D721Med (cell line): Measurements from ENCODE around the gene ADAD1.

Experiments used
- DNase-seq: peaks from one replicate; pipeline ENCODE4 v3.0.0; 2011; ENCODE audit warnings: low spot score; ENCODE audit not compliant: insufficient read length
- FAIRE-seq: peaks from 2 replicates; lab custom pipeline; 2011; peaks lifted over from hg19 to GRCh38; lab: Jason Lieb, UNC
- TF ChIP-seq, protein P1 (sequence below): IDR thresholded peaks from 2 replicates; pipeline ENCODE4 v1.5.1; 2012; ENCODE audit warnings: mild to moderate bottlenecking, control low read depth; ENCODE audit not compliant: insufficient read depth; ENCODE audit errors: missing control alignments

Gene ADAD1

DNA sequence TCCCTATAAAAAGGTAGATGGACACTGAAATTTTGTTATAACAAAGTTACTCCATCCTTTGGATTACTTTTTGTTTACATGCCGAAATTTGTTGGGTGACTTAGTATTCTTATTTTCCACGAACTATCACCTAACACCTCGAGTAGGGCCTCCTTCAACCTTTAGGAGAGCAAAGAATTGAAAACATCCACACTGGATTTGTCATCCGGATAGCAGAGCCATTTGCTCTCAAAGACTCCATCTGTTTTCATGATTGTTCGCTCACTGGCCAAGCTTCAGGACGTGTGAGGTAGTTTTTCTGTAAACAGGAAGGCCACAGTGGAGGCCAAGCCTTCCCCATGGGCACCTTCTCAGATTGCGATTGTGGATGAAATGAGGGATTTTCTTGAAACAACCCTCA lies at the start of gene ADAD1:
Gene ADAD1, plus strand, starts transcription at position 301 of the 400 bp plus-strand sequence. CDS start 1,059 bp downstream, outside the sequence.
- TF ChIP-seq, protein P1, sequence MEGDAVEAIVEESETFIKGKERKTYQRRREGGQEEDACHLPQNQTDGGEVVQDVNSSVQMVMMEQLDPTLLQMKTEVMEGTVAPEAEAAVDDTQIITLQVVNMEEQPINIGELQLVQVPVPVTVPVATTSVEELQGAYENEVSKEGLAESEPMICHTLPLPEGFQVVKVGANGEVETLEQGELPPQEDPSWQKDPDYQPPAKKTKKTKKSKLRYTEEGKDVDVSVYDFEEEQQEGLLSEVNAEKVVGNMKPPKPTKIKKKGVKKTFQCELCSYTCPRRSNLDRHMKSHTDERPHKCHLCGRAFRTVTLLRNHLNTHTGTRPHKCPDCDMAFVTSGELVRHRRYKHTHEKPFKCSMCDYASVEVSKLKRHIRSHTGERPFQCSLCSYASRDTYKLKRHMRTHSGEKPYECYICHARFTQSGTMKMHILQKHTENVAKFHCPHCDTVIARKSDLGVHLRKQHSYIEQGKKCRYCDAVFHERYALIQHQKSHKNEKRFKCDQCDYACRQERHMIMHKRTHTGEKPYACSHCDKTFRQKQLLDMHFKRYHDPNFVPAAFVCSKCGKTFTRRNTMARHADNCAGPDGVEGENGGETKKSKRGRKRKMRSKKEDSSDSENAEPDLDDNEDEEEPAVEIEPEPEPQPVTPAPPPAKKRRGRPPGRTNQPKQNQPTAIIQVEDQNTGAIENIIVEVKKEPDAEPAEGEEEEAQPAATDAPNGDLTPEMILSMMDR, result no peak
- FAIRE-seq, result no peak
- DNase-seq, result no peak

DNA sequence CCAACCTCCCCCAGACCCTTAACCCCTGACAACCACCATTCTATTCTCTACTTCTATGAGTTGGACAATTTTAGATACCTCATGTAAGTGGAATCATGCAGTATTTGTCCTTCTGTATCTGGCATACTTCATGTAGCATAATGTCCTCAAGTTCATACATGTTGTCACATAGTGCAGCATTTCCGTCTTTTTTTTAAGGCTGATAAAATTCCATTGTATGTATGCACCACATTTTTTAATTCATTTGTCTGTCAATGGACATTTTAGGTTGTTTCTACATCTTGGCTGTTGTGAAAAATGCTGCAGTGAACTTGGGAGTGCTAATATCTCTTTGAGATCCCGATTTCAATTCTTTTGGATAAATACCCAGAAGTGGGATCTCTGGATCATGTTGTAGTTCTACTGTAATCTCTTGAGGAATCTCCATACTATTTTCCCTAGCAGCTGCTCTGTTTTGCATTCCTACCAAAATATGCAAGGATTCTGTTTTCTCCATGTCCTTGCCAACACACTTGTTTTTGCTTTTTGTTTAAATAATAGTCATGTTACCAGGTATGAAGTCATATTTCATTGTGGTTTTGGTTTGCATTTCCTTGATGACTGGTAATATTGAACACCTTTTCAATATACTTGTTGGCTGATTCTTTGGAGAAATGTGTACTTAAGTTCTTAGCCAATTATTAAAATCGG lies 48.8 kb upstream of the ADAD1 start:
- FAIRE-seq (no peak), DNase-seq (no peak)
- TF ChIP-seq, protein P1, result no peak

DNA sequence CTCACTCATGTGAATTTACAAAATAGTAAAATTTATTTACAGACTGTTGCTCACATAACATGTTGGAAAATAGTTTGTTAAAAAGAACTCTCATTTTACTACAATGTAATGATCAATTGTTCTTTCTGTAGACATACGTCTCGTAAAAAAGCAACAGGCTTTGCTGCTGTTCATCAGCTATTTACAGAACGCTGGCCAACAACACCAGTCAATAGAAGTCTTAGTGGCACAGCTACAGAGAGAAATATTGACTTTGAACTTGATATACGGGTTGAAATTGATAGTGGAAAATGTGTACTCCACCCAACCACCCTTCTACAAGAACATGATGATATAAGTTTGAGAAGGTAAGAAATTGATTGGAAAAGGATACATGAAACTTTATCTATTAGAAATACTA lies 47.6 kb upstream of the ADAD1 start:
- TF ChIP-seq, protein P1, result no peak
- no peak for DNase-seq
- no peak for FAIRE-seq

DNA sequence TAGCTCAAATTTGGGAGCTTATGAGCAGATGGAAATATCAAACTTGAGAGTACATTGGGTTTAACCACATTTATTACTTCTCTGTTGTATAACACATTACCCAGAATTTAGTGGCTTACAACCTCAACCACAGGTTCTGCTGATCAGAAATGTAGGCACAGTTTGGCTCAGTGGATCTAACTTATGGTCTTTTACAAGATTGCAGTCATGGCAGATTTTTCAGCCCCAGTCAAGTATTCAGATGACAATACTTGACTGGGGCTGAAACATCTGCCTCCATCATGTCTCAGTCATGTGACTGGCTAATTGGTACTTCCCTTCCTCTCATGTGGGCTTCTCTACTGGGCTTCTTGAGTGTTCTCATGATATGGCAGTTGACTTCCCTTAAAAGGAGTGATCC lies 44.0 kb upstream of the ADAD1 start:
- FAIRE-seq (no peak), DNase-seq (no peak)
- TF ChIP-seq, protein P1, result no peak

DNA sequence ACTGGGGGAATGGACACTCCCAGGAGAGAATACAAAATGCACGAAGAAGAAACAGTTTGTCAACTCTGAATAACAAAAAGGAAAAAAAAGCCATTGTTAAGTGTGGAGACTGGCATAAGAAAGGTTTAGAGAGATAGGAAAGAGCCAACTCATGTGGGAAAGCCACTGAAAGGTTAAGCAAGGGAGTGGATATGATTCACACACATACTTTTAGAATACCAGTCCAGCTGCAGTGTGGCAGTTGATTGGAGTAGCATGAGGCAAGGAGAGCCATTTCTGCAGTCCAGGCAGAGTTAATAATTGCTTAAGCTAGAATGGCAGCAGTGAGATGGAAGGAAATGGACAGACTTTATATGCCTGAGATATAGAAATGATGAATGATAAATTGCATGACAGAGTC lies 36.9 kb upstream of the ADAD1 start:
- DNase-seq (no peak), FAIRE-seq (no peak)
- TF ChIP-seq, protein P1, result no peak

DNA sequence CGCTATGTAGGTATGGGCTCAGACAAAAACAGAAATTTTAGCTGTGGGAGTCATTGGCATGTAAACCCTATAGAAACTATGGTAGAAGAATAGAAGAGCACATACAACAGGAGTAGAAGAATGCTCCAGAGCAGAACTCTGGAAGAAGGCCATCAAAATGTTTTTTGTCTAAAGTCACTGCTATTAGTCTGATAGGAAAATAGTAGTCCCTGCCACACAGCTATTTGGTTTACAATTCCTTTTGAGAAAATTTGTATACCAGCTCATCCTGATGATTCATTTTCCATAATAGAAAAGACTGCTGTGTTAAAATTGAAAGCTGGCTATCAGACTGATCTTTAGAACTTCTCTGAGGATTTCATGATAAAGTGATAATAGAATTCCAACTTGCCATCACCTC lies 32.8 kb upstream of the ADAD1 start:
- TF ChIP-seq, protein P1, result no peak
- DNase-seq, result no peak
- no peak for FAIRE-seq

DNA sequence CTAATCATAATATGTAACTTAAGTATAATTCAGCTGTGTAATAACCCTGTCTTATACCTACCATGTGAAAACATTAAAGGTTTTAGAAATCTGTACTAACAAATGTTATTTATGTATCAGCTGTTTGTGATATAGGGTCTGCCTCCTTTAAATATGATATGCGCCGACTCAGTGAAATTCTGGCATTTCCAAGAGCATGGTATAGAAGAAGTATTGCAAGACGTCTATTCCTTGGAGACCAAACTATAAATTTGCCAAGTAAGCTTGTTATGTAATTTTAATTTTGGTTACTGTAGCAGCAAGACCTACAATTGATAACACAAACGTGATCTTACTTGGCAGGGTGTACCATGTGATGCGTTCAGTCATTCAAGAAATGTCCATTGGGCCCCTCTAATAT lies 32.3 kb upstream of the ADAD1 start:
- DNase-seq (no peak), FAIRE-seq (no peak)
- TF ChIP-seq, protein P1, result no peak
